Spleen (tissue), 7 donors: ENCODE data around the gene MGAT4B.

ENCODE experiments used
- CTCF ChIP-seq, 11 experiments: fragments of 200-600 bp in 7 of 11; fragments of 450-650 bp in 4 of 11; sonication (generic) in 4 of 11; IDR thresholded peaks in 8 of 11; conservative IDR thresholded peaks in 3 of 11; 1 replicate in 7 of 11; 2 replicates in 4 of 11; pipeline versions ENCODE4 v1.4.0 to v1.8.0; 2016 to 2021; ENCODE audit warnings: antibody characterized with exemption in 11 of 11, inconsistent platforms in 4 of 11, mild to moderate bottlenecking in 1 of 11
- POLR2AphosphoS5 ChIP-seq, 3 donors: sonication (generic); formaldehyde crosslinking; IDR thresholded peaks; one replicate each; pipeline ENCODE4 v1.5.1; 2017; ENCODE audit warnings: antibody characterized with exemption in 3 of 3
- donor health status: DM: no; HTN: no; CAD: no; lungs with moderate emphysema.
- donor health status: DM: no; HTN: no; CAD: no.
- donor health status: DM: no; HTN: no; CAD: no.

- TF ChIP-seq CTCF (IDR thresholded peaks at IDR 0.05 in 8 of 11, conservative IDR thresholded peaks at IDR 0.05 in 3 of 11) (no peak), POLR2AphosphoS5 (IDR thresholded peaks at IDR 0.05) (peak in 2 of 3 donors; percentile 19 to 37)
Measured at GRCh38 chr5:179825655-179826182, 19.1 kb upstream of the MGAT4B start.
